Ramos (cell line): Measurements from ENCODE around the gene P4HB.

Experiments used
- in situ Hi-C: fragments of 300-500 bp; cut with MboI; formaldehyde crosslinking; loops from one replicate; pipeline ENCODE4 v1.14.3; 2022; ENCODE audit warnings: low sequenced_read_pairs; ENCODE audit not compliant: unreplicated experiment

Gene P4HB

GRCh38 chr17:81814748-81815645 lies 45.3 kb downstream of the P4HB start:
- in situ Hi-C loops: no loop called here

- in situ Hi-C loops: no loop called here
Measured at GRCh38 chr17:81813861-81814683, 46.3 kb downstream of the P4HB start.

DNA sequence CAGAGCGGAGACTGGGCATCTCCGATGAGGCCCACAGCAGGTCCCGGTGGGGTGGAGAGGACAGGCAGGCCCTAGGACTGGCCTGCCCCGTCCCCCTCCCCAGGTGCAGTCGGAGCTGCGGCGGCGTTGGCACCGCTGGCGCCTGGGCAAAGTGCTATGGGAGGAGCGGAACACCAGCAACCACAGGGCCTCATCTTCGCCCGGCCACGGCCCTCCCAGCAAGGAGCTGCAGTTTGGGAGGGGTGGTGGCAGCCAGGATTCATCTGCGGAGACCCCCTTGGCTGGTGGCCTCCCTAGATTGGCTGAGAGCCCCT lies 47.0 kb downstream of the P4HB start:
- in situ Hi-C loops: no loop called here

GRCh38 chr17:81812571-81813370 lies 47.6 kb downstream of the P4HB start:
- in situ Hi-C loops: no loop called here

- in situ Hi-C loops: no loop called here
Measured at GRCh38 chr17:81811705-81812570, 48.4 kb downstream of the P4HB start.

GRCh38 chr17:81810892-81811704 lies 49.2 kb downstream of the P4HB start:
- in situ Hi-C loops: no loop called here

DNA sequence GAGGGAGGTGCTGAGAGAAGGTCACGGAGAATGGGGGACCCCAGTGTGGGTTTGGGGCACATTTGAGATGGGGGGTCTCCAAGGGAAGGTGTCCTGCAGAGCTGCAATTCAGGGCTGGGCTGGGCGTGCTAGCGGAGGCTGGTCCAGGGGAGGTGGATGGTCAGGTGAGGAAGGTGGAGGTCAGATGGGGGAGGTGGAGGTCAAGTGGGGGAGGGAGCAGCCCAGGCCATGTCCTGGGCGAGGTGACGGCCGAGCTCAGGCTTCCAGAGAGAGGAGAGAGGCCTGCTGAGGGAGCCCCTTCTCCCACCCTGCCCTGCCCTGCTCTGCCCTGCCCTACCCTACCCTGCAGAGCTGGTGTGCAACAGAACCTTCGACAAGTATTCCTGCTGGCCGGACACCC lies 49.9 kb downstream of the P4HB start:
- in situ Hi-C loops: no loop called here

- in situ Hi-C loops: no loop called here
Measured at GRCh38 chr17:81809556-81809998, 50.8 kb downstream of the P4HB start.

GRCh38 chr17:81808778-81809555 lies 51.4 kb downstream of the P4HB start:
- in situ Hi-C loops: no loop called here

DNA sequence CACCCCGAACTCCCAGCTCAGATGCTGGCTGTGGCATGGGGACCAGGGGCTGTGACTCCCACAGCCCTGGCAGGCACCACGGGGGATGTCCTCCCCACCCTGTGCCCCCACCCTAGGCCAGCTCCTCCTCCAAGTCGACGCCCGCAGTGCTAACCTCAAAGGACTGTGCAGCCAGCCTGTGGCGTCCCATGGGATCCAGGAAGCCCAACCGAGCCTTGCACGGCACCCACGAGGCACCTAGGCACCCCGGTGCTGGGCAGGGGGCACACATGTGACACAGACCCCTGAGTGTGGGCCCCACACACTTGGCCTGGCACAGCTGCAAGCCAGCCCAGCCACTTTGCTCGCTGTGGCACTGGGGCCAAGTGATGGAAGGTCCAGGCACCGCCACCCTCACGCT lies 52.5 kb downstream of the P4HB start:
- in situ Hi-C loops: no loop called here

- in situ Hi-C loops: no loop called here
Measured at GRCh38 chr17:81807210-81807719, 53.1 kb downstream of the P4HB start.

DNA sequence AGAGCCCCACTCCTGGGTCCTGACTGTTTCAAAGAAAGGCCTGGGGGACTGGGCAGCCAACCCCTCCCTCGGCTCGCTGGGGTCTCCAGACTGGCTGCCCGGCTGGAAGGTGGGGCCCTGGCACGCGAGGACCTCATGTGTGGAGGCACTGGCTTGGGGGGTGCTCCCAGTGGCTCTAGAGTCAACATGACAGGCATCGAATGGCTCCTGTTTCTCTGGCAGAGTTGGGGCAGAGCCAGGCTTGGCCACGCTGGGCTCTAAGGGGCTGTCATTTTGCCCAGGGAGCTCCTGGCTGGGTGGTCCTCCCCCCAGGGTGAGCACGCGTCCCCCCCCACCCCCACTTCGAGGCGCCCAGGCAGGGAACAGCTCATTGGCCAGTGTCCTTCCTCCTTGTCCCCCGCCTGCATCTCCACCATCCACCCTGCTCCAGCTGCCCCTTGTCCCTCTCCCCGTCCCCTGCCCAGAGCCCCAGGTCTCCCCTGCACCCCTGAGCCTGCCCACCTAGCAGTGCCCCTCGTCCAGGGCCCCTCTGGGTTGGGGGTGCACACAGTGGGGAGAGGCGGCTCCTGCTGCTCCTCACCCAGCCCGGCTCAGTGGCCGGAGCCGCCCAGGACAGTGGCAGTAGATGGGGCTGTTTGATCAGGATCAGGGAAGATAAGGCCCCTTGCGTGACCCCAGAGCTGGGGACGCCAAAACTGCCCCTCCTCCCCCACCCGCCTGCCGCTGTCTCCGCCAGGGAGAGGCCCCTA lies 53.7 kb downstream of the P4HB start:
- in situ Hi-C loops: no loop called here

GRCh38 chr17:81805707-81806460 lies 54.5 kb downstream of the P4HB start:
- in situ Hi-C loops: no loop called here

DNA sequence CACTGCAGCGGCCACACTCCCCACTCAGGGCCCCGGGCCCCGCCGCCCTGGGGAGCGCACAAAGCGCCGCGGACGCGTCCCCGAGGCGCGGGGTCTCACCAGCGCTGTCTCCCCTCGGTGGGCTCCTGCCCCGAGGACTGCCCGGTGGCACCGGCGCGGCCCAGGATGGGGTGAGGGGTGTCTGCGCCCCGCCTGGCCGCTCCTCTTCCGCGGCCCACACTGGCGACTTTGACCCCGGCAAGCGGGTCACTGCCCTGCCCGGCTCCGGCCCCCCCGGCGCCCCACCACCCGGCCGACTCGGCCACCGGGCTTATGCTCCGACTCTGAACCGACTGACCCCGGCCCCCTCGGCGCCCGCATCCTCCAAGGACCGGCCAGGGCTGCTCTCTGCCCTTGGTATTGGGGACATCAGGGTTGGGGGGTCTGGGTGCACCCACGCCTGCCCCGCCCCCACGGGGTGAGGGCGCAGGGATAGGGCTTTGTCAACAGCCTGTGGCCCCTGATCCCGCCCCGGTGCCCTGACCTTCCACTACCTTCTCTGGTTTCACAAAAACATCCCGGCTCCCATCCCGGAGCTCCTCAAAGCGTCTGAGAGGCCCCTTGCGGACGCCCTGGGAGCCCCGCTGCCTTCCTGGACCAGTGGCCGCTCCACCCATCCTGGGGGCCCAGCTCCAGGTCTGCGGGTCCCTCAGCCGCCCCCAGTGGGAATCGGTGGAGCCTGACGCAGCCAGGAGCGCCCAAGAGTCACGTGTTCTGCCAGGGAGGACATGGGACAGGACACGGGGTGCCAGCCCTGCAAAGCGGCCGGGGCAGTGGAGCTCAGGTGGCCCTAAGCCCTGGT lies 55.6 kb downstream of the P4HB start:
- in situ Hi-C loops: no loop called here

- in situ Hi-C loops: no loop called here
Measured at GRCh38 chr17:81803728-81804558, 56.4 kb downstream of the P4HB start, which contains the start of gene GCGR. Gene GCGR (plus strand): TSS chr17:81804150. CDS start chr17:81809019, 4,869 bp downstream.
